NCI-H2196 (cell line): ENCODE measurements around the gene SLC19A1.

Experiments
- DNase-seq: peaks from one replicate; lab custom pipeline; 2025; ENCODE audit not compliant: unreplicated experiment; lab: John Stamatoyannopoulos, UW

SLC19A1 gene

DNA sequence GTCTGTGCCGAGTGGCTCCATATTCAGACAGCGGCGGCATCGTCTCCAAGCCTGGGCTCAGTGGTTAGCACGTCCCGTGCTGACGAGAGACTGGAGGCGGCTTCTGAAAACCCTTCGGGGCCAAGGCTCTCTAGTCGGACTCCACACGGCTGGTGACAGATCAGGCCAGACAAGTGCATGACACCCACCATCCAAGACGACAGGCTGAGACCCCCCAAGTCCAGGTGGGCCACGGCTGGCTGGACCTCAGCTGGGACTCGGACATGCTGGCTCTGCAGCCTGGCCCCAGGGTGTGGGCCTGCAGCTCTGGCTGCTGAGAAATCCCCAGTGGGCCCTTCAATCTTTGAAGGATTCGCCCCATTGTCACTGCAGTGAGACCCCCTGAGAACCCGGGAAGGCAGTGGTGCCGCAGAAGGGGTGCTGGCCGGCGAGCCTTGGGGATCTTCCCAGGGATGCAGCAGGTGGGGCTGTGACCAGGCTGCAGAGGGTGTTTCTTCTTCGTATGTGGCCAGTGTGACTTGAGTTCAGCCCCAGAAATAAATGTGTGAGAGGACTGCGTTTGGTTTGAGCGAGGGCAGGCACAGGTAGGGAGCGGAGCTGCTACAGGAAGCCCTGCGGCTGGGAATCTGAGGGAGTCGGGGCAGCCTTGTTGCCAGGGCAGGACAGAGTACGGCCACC is 15.9 kb upstream of the SLC19A1 start:
- no peak for DNase-seq

DNA sequence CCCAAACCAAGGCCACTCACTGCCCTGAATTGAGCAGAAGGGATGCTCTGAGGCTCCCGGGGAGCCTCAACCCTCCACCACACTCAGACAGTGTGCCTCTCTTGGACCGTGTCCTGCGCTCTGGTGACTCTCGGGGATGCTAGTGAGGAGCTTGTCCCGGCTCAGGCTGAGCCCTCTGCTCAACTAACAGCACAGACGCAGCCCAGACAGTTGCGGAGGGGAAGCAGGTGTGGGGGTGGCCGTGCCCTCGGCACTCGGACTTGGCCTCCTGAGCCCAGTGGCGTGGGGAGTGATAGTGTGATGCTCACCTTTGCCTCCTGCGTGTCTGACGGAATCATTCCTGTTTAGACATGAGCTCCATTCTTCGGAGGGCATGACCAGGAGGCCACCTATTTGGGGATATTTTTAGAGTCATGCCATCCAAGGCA is 15.4 kb upstream of the SLC19A1 start:
- no peak for DNase-seq

DNA sequence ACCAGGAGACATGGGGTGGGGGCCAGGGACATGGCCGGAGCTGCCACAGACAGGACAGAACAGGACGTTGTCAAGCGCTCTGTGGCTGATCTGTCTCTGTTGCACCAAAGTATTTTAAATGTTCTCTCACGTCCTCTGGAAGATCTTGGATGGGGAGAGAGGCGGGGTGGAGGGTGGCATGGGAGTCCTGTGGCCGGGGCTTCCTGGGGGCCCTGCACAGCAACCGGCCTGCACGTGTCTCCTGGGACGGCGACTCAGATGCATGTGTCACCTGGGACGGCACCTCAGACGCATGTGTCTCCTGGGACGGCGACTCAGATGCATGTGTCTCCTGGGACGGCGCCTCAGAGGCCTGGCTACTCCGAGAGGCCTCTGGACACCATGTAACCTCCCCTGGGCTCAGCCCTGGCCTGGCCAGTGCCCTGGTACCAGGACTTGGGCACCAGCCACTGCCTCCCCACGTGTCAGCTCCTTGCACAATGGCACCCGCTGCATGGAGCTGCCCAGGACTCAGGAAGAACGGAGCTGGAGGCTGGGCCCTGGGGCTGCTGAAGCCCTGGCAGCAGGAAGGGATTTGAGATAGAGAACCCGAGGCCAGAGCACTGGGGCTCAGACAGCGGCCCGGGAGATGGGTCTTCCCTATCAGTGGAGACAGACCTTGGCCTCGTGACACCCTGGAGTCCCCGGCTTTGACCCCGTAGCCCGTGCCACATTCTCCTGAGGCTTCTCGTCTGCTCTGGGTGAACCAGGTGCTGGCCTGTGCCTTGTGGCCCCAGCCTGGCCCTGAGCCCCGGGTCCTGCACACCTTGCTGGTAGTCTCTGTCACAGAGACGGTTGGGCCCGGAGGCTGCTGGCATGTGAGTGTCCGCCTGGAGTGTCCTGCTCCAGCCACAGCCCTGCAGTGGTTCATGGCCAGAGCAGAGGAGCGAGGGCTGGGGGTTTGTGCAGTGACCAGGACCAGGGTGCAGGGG is 14.7 kb upstream of the SLC19A1 start:
- DNase-seq: no peak

GRCh38 chr21:45556302-45556644 is 14.0 kb upstream of the SLC19A1 start:
- no peak for DNase-seq

DNA sequence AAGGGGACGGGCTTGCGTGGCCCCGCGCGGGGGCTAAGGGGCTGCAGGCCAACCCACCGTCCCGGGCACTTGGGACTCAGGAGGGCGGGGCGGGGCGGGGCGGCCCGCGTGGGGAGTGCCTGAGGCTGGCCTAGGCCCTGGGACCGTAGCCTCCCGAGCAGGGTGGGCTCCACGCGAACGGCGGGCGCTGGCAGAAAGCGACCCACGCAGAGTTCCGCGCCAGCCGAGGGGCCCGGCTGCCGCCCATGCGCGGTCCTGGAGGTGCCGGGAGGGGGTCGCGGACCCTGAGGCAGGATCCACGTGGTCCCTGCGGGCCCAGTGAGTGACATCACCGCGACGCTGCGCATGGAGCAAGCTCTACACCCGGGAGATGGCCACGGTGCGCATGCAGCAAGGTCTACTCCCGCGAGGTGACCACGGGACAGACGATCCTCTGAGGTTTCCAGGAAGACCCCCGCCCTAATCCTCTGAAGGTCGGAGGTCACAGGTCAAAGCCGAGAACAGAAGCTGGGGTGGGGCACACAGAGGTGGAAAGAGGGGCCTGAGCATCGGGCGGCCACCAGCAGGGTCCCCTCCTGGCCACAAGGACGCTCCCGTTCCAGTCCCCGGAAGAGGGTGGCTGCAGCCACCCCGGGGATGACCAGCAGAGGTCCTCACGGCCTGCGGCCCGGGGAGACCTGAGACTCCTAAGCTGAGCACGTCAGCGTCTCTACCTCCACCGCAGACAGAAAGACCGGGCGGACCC is 13.5 kb upstream of the SLC19A1 start:
- DNase-seq: peak; percentile 76

DNA sequence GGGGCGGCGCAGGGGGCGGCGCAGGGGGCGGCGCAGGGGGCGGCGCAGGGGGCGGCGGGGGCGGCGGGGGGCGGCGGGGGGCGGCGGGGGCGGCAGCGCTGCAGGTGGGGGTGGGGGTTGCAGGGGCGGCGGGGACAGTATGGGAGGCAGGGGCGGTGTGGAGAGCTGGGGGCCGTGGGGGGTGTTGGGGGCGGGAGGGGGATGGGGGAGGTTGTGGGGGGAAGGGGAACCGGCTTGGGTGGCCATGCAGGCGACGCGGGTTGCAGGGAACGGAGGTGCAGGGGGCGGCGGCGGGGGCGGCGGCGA is 13.0 kb upstream of the SLC19A1 start:
- DNase-seq: no peak

- DNase-seq: peak; percentile 80
Measured at GRCh38 chr21:45554477-45555175, 12.4 kb upstream of the SLC19A1 start.

- no peak for DNase-seq
Measured at GRCh38 chr21:45552696-45553391, 10.6 kb upstream of the SLC19A1 start.

- no peak for DNase-seq
Measured at GRCh38 chr21:45551783-45552695, 9.8 kb upstream of the SLC19A1 start.

- no peak for DNase-seq
Measured at GRCh38 chr21:45551316-45551715, 9.1 kb upstream of the SLC19A1 start.

GRCh38 chr21:45550522-45551210 is 8.4 kb upstream of the SLC19A1 start:
- DNase-seq: no peak

DNA sequence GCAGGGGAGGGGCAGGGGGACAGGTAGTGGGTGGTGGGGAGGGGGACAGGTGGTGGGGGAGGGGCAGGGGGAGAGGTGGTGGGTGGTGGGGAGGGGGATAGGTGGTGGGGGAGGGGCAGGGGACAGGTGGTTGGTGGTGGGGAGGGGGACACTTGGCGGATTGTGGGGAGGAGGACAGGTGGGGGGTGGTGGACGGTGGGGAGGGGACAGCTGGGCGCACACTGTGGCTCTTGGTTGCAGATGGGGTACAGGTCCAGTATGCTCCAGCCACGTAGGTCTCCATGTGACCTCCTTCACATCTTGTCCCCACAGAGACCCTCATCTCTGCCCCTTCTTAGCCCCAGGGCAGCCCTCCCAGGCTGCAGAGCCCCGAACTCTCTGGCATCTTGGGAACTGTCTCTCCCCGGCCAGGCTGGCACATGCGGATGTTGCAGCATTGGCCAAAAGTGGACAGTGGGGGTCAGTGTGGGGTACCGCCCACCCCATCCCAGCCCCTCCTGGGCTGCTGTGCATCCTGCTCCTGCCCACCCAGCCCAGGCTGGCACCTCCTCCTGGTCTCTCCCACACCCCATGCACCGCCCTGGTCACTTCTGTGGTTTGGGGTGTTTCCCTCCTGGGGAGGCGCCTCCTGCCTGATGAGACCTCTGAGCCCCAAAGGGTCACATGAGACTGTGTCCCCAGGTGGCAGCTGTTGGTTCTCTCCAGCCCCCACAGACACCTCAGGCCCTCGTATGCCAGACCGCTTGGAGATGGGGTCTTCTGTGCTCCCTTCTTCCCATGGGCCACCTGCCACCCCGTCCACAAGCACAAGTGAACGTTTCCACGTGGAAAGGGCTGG is 7.6 kb upstream of the SLC19A1 start:
- DNase-seq: no peak

GRCh38 chr21:45548711-45549491 is 6.7 kb upstream of the SLC19A1 start:
- no peak for DNase-seq

GRCh38 chr21:45547545-45547900 is 5.3 kb upstream of the SLC19A1 start:
- no peak for DNase-seq

DNA sequence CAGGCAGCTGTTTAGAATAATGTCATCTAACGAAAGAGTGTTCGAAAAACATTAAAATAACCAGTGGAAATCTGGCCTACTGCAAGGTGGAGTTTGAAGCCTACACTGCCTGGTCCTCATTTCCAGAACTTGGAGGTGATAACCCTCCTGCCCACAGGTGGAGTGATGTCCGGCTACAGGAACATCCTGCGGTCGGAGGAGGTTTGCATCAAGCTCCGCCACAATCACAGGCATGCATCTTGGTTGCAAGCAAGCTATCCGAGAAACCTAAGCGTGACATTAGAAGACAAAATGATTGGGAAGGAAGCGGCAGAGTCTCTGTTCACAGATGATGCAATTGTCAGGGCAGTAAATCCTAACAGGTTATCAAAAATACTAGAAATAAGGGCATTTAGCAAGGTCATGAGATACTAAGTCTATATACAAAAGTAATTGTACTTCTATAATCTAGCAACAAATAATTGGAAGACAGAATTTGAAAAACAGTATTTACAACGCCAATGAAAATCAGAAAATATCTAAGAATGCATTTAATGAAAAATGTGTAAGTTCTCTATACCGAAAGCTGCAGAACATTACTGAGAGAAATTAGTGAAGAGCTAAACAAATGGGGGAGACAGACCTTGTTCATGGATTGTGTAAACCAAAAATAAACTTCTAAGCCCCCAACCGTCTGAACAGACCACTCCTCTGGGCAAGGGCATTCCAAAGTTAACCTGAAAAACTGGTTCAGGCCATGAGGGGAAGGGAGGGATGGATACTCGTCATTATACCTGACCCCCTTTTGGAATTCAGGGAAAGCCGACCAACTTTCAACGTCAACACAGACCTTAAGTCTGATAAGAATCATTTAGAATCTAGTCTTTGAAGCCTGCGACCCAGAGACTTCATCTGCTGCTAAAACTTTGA is 4.7 kb upstream of the SLC19A1 start:
- DNase-seq: no peak
